HG02798 (cell line): Measurements from ENCODE around the gene CRIP3.
"Not testable (repeated sequence)": the region's sequence is repeated elsewhere in the genome, so short reads cannot be mapped to it uniquely, and the experiment has no call there.

Source experiments
- ATAC-seq: cut with Tn5 transposase; IDR thresholded peaks from one replicate; pipeline ENCODE4 v1.9.1; 2021; ENCODE audit warnings: mild to moderate bottlenecking; ENCODE audit not compliant: unreplicated experiment, poor library complexity

The CRIP3 gene

GRCh38 chr6:43307451-43308100, 1.1 kb downstream of the CRIP3 start:
- no peak for ATAC-seq

GRCh38 chr6:43306086-43306485, 2.5 kb downstream of the CRIP3 start:
- no peak for ATAC-seq

GRCh38 chr6:43304882-43305281, 3.7 kb downstream of the CRIP3 start:
- no peak for ATAC-seq

GRCh38 chr6:43304361-43304760, 4.3 kb downstream of the CRIP3 start:
- no peak for ATAC-seq

- no peak for ATAC-seq
Measured at GRCh38 chr6:43303751-43304331, 4.8 kb downstream of the CRIP3 start.

- not testable (repeated sequence) for ATAC-seq
Measured at GRCh38 chr6:43303006-43303405, 5.6 kb downstream of the CRIP3 start.

GRCh38 chr6:43302126-43302525, 6.5 kb downstream of the CRIP3 start:
- ATAC-seq = no peak

GRCh38 chr6:43301081-43301870, 7.3 kb downstream of the CRIP3 start:
- ATAC-seq = no peak

- ATAC-seq = no peak
Measured at GRCh38 chr6:43299338-43300293, 9.0 kb downstream of the CRIP3 start.

GRCh38 chr6:43298565-43299337, 9.9 kb downstream of the CRIP3 start:
- no peak for ATAC-seq

- no peak for ATAC-seq
Measured at GRCh38 chr6:43297644-43298564, 10.7 kb downstream of the CRIP3 start, which contains the start of gene SLC22A7. Gene SLC22A7 (plus strand): TSS chr6:43298260. CDS start chr6:43298359, 99 bp downstream.

GRCh38 chr6:43296780-43297497, 11.7 kb downstream of the CRIP3 start:
- ATAC-seq = no peak

GRCh38 chr6:43295456-43295855, 13.2 kb downstream of the CRIP3 start:
- no peak for ATAC-seq

- ATAC-seq = no peak
Measured at GRCh38 chr6:43294536-43294935, 14.1 kb downstream of the CRIP3 start.

GRCh38 chr6:43293698-43294097, 14.9 kb downstream of the CRIP3 start:
- no peak for ATAC-seq

- no peak for ATAC-seq
Measured at GRCh38 chr6:43292763-43293318, 15.8 kb downstream of the CRIP3 start.

- ATAC-seq = no peak
Measured at GRCh38 chr6:43292341-43292740, 16.3 kb downstream of the CRIP3 start.

GRCh38 chr6:43291708-43292107, 16.9 kb downstream of the CRIP3 start:
- ATAC-seq = no peak
